B cell (primary cell): ENCODE results near the gene LANCL1. TPM values are rescaled to one million over a fixed set of nuclear protein-coding genes. Genes with fewer than 3 reads are reported as not detected.
A peak's percentile ranks its signal among the peaks of the same experiment; 100 is the strongest.

Source experiments
- ATAC-seq: fragments of 200-7000 bp; cut with Tn5 transposase; one replicate; pipeline ENCODE4 v1.10.0; 2021; ENCODE audit warnings: low read depth, mild to moderate bottlenecking, moderate number of reproducible peaks, moderate library complexity
- CTCF ChIA-PET: fragments of 350-600 bp; sonication (Branson Sonifier 250); formaldehyde crosslinking; loops from one replicate; lab custom pipeline; 2021; ENCODE audit warnings: antibody characterized with exemption, inconsistent platforms; lab: Charles Lee
- POLR2A ChIA-PET: fragments of 350-600 bp; sonication (Branson Sonifier 250); formaldehyde crosslinking; loops from one replicate; lab custom pipeline; 2021; ENCODE audit warnings: antibody characterized with exemption; lab: Charles Lee
- DNase-seq: peaks from one replicate; pipeline ENCODE4 v3.0.0; 2013
- H2AFZ ChIP-seq: 2 replicates; pipeline ENCODE4 v1.6.1; 2012; ENCODE audit warnings: mild to moderate bottlenecking, low read depth, low read length; ENCODE audit not compliant: insufficient read depth, poor library complexity, severe bottlenecking
- H3K27ac ChIP-seq, 2 donors: 1 replicate in 1 of 2; 2 replicates in 1 of 2; pipeline ENCODE4 v1.5.1; 2012 to 2013; ENCODE audit warnings: low read length in 2 of 2, mild to moderate bottlenecking in 2 of 2, moderate library complexity in 1 of 2
- H3K27me3 ChIP-seq, 4 experiments: fragments of 200-600 bp in 1 of 4; sonication (generic) in 1 of 4; replicated peaks in 1 of 4; 1 replicate in 2 of 4; 2 replicates in 2 of 4; pipeline versions ENCODE4 v1.6.1 to v1.7.0; 2013 to 2016; ENCODE audit warnings: low read length in 3 of 4, mild to moderate bottlenecking in 2 of 4, mixed read lengths in 1 of 4, moderate library complexity in 1 of 4; ENCODE audit not compliant: insufficient read depth in 4 of 4, control insufficient read depth in 3 of 4; ENCODE audit errors: control extremely low read depth in 1 of 4
- H3K36me3 ChIP-seq, 2 experiments: replicated peaks in 1 of 2; 1 replicate in 1 of 2; 2 replicates in 1 of 2; pipeline versions ENCODE4 v1.6.1 to v1.7.1; 2013; ENCODE audit warnings: low read length in 1 of 2; ENCODE audit not compliant: insufficient read depth in 2 of 2, control insufficient read depth in 1 of 2; ENCODE audit errors: control extremely low read depth in 1 of 2, extremely low read depth in 1 of 2
- H3K4me1 ChIP-seq, 2 donors: fragments of 200-600 bp in 1 of 2; sonication (generic) in 1 of 2; 1 replicate in 1 of 2; 2 replicates in 1 of 2; pipeline versions ENCODE4 v1.5.1 to v1.6.1; 2013 to 2017; ENCODE audit warnings: low read length in 2 of 2; ENCODE audit not compliant: control insufficient read depth in 2 of 2, insufficient read depth in 2 of 2
- H3K4me2 ChIP-seq: replicated peaks from 2 replicates; pipeline ENCODE3; 2012; ENCODE audit warnings: mild to moderate bottlenecking, low read depth, low read length; ENCODE audit not compliant: poor library complexity, severe bottlenecking
- H3K4me3 ChIP-seq, 5 experiments: fragments of 200-600 bp in 1 of 5; sonication (generic) in 1 of 5; 1 replicate in 3 of 5; 2 replicates in 2 of 5; pipeline versions ENCODE4 v1.5.1 to v1.7.0; 2011 to 2016; ENCODE audit warnings: low read length in 4 of 5, mild to moderate bottlenecking in 4 of 5, low read depth in 2 of 5, control low read depth in 1 of 5, moderate library complexity in 1 of 5; ENCODE audit not compliant: insufficient read depth in 1 of 5; ENCODE audit errors: control extremely low read depth in 1 of 5, extremely low read depth in 1 of 5
- H3K79me2 ChIP-seq: fragments of 200-600 bp; sonication (generic); one replicate; pipeline ENCODE4 v1.6.0; 2016; ENCODE audit warnings: low read length; ENCODE audit not compliant: control insufficient read depth, insufficient read depth
- H3K9ac ChIP-seq: fragments of 200-600 bp; sonication (generic); 2 replicates; pipeline ENCODE4 v1.6.1; 2017; ENCODE audit warnings: mild to moderate bottlenecking, low read length, moderate library complexity
- H3K9me3 ChIP-seq, 3 donors: one replicate each; pipeline versions ENCODE4 v1.6.1 to v1.7.1; 2013; ENCODE audit warnings: low read length in 2 of 3; ENCODE audit not compliant: control insufficient read depth in 2 of 3, insufficient read depth in 1 of 3; ENCODE audit errors: control extremely low read depth in 1 of 3
- H4K20me1 ChIP-seq: 2 replicates; pipeline ENCODE4 v1.6.0; 2012; ENCODE audit warnings: mild to moderate bottlenecking, low read length; ENCODE audit not compliant: insufficient read depth, control insufficient read depth, poor library complexity, severe bottlenecking
- H3K27ac Mint-ChIP-seq: one replicate; pipeline ENCODE4 v1.8.0; 2021; ENCODE audit warnings: mixed read lengths
- H3K27me3 Mint-ChIP-seq: one replicate; pipeline ENCODE4 v1.8.0; 2021; ENCODE audit warnings: mixed read lengths
- H3K4me1 Mint-ChIP-seq: one replicate; pipeline ENCODE4 v1.8.0; 2021; ENCODE audit warnings: mixed read lengths
- H3K4me3 Mint-ChIP-seq: one replicate; pipeline ENCODE4 v1.8.0; 2021; ENCODE audit warnings: mixed read lengths
- H3K9me3 Mint-ChIP-seq: one replicate; pipeline ENCODE4 v1.8.0; 2022; ENCODE audit warnings: mixed read lengths; ENCODE audit not compliant: insufficient read depth
- EZH2 ChIP-seq: IDR thresholded peaks from 2 replicates; pipeline ENCODE4 v1.6.1; 2012; ENCODE audit warnings: borderline replicate concordance, low read depth, mild to moderate bottlenecking, moderate library complexity, low read length; ENCODE audit not compliant: insufficient read depth, poor library complexity, severe bottlenecking
- WGBS: methylation state at CpG from one replicate; pipeline ENCODE4 v1.1.5; 2013; ENCODE audit warnings: missing lambda C conversion rate; ENCODE audit not compliant: insufficient coverage; 5-methylcytosine and 5-hydroxymethylcytosine counted together
- intact Hi-C: fragments of 100-400 bp; cut with micrococcal nuclease; formaldehyde crosslinking; loops from one replicate; pipeline ENCODE4 v1.10.0; 2022
- polyA plus RNA-seq: library from polyadenylated mRNA; depleted of rRNA; stranded (reverse); fragments of >200 nt; gene quantifications from 2 replicates; pipeline ENCODE4 v1.2.3, GENCODE V29; 2012
- total RNA-seq, 2 donors: library from RNA; stranded (reverse); fragments of 120-200 nt in 1 of 2; gene quantifications; 1 replicate in 1 of 2; 2 replicates in 1 of 2; pipeline versions ENCODE4 v1.2.3 to v1.2.4, GENCODE V29; 2013 to 2022
- TF ChIP-seq, protein P1 (sequence below): fragments of 200-600 bp; IDR thresholded peaks from one replicate; pipeline ENCODE4 v1.8.0; 2022; ENCODE audit warnings: antibody characterized with exemption, mild to moderate bottlenecking

The LANCL1 gene
- total and polyA plus RNA-seq, 2 donors (not counting 1 experiment from before 2014, with no cell fraction given), result 14.8 to 30.0 TPM

DNA sequence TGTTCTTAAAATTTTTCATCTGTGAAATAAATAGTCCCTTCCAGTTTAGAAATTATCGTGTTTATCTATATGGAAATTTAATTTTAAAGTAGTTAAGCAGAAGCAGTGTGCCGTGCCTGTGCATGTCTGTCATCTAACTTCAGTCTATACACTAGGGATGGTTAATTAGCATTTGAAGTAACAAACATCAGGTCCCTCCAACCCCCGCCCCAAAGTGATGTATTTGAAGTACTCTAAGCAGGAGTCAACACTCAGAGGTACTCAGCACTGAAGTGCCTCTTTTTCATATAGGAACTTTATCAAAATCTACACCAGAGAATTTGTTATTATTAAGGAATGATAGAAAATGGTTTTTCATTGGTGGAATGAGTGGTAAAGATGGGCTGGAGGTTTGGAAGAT lies 33.0 kb downstream of the LANCL1 start:
- CTCF ChIA-PET, result interaction anchor here (0.8 to 4.2 kb wide), 2 partner anchors 11 to 60 kb away, joined by 3 to 12 read pairs; no protein-coding TSS in a partner anchor
- H3K4me1 Mint-ChIP-seq, result peaks cover 6% of the 10 kb centered on the region
- no peak overlapping the region for H3K27ac Mint-ChIP-seq
- H3K4me1 ChIP-seq, result peaks cover 9 to 10% of the 10 kb centered on the region in 2 donors
- H3K9me3 ChIP-seq, result peaks cover 0 to 1% (median 0%) of the 10 kb centered on the region in 3 donors
- H3K27me3 Mint-ChIP-seq, result no peaks in the 10 kb centered on the region
- H4K20me1 ChIP-seq, result no peaks in the 10 kb centered on the region
- intact Hi-C loops, result no loop called here
- no peaks in the 10 kb centered on the region for H3K27me3 ChIP-seq
- no peak overlapping the region for H3K27ac ChIP-seq
- peaks cover 3% of the 10 kb centered on the region for H3K79me2 ChIP-seq
- no peak overlapping the region for H2AFZ ChIP-seq
- peaks cover 11 to 20% of the 10 kb centered on the region in 2 experiments for H3K36me3 ChIP-seq
- DNase-seq (no peak), ATAC-seq (no peak)
- whole genome bisulfite sequencing, result no CpG with 5 or more reads among the region's 3 CpGs
- H3K9me3 Mint-ChIP-seq, result peaks cover 7% of the 10 kb centered on the region
- TF ChIP-seq, protein P1, sequence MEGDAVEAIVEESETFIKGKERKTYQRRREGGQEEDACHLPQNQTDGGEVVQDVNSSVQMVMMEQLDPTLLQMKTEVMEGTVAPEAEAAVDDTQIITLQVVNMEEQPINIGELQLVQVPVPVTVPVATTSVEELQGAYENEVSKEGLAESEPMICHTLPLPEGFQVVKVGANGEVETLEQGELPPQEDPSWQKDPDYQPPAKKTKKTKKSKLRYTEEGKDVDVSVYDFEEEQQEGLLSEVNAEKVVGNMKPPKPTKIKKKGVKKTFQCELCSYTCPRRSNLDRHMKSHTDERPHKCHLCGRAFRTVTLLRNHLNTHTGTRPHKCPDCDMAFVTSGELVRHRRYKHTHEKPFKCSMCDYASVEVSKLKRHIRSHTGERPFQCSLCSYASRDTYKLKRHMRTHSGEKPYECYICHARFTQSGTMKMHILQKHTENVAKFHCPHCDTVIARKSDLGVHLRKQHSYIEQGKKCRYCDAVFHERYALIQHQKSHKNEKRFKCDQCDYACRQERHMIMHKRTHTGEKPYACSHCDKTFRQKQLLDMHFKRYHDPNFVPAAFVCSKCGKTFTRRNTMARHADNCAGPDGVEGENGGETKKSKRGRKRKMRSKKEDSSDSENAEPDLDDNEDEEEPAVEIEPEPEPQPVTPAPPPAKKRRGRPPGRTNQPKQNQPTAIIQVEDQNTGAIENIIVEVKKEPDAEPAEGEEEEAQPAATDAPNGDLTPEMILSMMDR, result no peak
- TF ChIP-seq EZH2, result no peak
- H3K4me3 Mint-ChIP-seq, result no peak overlapping the region
- POLR2A ChIA-PET, result no interaction called here
- H3K4me2 ChIP-seq, result no peak overlapping the region
- no peak overlapping the region for H3K4me3 ChIP-seq
- H3K9ac ChIP-seq, result no peak overlapping the region

DNA sequence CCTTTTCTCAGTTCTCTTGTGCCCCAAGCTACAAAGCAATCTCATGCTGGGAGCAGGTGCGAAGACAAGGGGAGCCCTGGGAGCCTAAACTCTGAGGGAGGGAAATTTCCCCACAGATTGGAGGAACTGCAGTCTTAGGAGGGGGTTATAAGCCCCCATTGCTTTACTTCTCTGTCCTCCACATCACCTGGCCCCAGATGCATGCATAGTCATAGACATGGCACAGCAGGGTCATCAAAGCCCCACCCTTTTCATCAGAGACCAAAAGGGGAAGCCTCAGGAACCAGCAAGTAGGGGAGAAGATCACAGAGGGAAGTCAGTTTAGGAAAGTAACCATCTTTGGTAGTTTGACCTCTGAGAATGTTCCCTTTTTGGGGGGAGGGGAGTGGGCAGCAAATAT lies 33.7 kb downstream of the LANCL1 start:
- no peak for TF ChIP-seq EZH2
- TF ChIP-seq, protein P1, result no peak
- Histone ChIP-seq H3K9me3 (no peaks in the 10 kb centered on the region), H3K4me2 (no peak overlapping the region), H3K27me3 (no peaks in the 10 kb centered on the region), H4K20me1 (no peaks in the 10 kb centered on the region), H3K4me3 (no peak overlapping the region), H3K36me3 (peaks cover 11 to 20% of the 10 kb centered on the region in 2 experiments), H3K79me2 (peaks cover under 1% of the 10 kb centered on the region), H3K27ac (peak overlapping the region in 1 of 2 donors; percentile 38), H3K9ac (no peak overlapping the region), H3K4me1 (peaks cover 9 to 10% of the 10 kb centered on the region in 2 donors), H2AFZ (no peak overlapping the region)
- Mint-ChIP-seq H3K9me3 (peaks cover 2% of the 10 kb centered on the region), H3K27me3 (no peaks in the 10 kb centered on the region), H3K4me1 (peaks cover 6% of the 10 kb centered on the region), H3K27ac (no peak overlapping the region), H3K4me3 (no peak overlapping the region)
- no peak for DNase-seq
- ATAC-seq, result no peak
- no CpG with 5 or more reads among the region's 1 CpG for WGBS
- intact Hi-C loops, result no loop called here
- POLR2A ChIA-PET, result no interaction called here
- CTCF ChIA-PET, result no interaction called here
